Cardiac fibroblast (primary cell): Measurements from ENCODE around the gene SLC16A6.
"Not testable (repeated sequence)": the region's sequence is repeated elsewhere in the genome, so short reads cannot be mapped to it uniquely, and the experiment has no call there.

Source experiments
- DNase-seq, 2 donors: peaks; one replicate each; pipeline versions ENCODE4 v3.0.0 to v3.0.0-alpha.2; 2010; ENCODE audit warnings: low read depth in 2 of 2
- H3K4me3 ChIP-seq, 2 donors: replicated peaks in 1 of 2; 1 replicate in 1 of 2; 2 replicates in 1 of 2; pipeline ENCODE4 v1.5.1; 2011; ENCODE audit warnings: low read depth in 2 of 2, low read length in 2 of 2, mild to moderate bottlenecking in 2 of 2, moderate library complexity in 1 of 2
- CTCF ChIP-seq: IDR thresholded peaks from one replicate; pipeline ENCODE4 v1.5.1; 2011; ENCODE audit warnings: low read depth, mild to moderate bottlenecking, low read length, inconsistent platforms

Gene SLC16A6

GRCh38 chr17:68290955-68291835 is at the start of gene SLC16A6, which contains the start of gene ARSG:
Gene SLC16A6 (minus strand): TSS chr17:68291127. CDS start chr17:68278320, 12,807 bp downstream.
Gene ARSG (plus strand): TSS chr17:68291495. CDS start chr17:68307494, 15,999 bp downstream.
- peak within 1 kb of the TSS; percentile 66 to 68 for H3K4me3 ChIP-seq
- DNase-seq = peak; percentile 44 to 46
- no peak for TF ChIP-seq CTCF

- DNase-seq = peak in 1 of 2 donors; percentile 34
- no peak for TF ChIP-seq CTCF
- H3K4me3 ChIP-seq = no peak overlapping the region
These were observed 43.5 kb upstream of the SLC16A6 start for GRCh38 chr17:68334393-68334792.

- DNase-seq, H3K4me3 ChIP-seq: not testable (repeated sequence)
These were observed 41.0 kb upstream of the SLC16A6 start for GRCh38 chr17:68331932-68332331.

- DNase-seq = no peak
- TF ChIP-seq CTCF = no peak
- no peak overlapping the region for H3K4me3 ChIP-seq
These were observed 38.4 kb upstream of the SLC16A6 start for GRCh38 chr17:68329331-68329730.

GRCh38 chr17:68328676-68329075 is 37.7 kb upstream of the SLC16A6 start:
- TF ChIP-seq CTCF = no peak
- no peak for DNase-seq
- H3K4me3 ChIP-seq = no peak overlapping the region

- TF ChIP-seq CTCF = no peak
- no peak for DNase-seq
These were observed 37.1 kb upstream of the SLC16A6 start for GRCh38 chr17:68327823-68328557.

GRCh38 chr17:68326681-68327080 is 35.8 kb upstream of the SLC16A6 start:
- no peak overlapping the region for H3K4me3 ChIP-seq
- TF ChIP-seq CTCF = no peak
- DNase-seq = peak in 1 of 2 donors; percentile 31

More at GRCh38 chr17:68327823-68328557, 37.1 kb upstream of the SLC16A6 start:
- no peak overlapping the region for H3K4me3 ChIP-seq
